WTC11 (cell line): ENCODE results near the gene TMEM154. TPM values are rescaled to one million over a fixed set of nuclear protein-coding genes. Genes with fewer than 3 reads are reported as not detected.

Experiments
- ATAC-seq: fragments of 200-7000 bp; cut with Tn5 transposase; 2 replicates; pipeline ENCODE4 v1.10.0; 2021; ENCODE audit warnings: mild to moderate bottlenecking, moderate library complexity
- CTCF ChIA-PET: fragments of 300-600 bp; sonication (Branson Sonifier 250); formaldehyde crosslinking; loops from one replicate; lab custom pipeline; 2021; ENCODE audit warnings: antibody characterized with exemption; lab: Charles Lee
- POLR2A ChIA-PET: fragments of 350-600 bp; sonication (Branson Sonifier 250); formaldehyde crosslinking; loops from one replicate; lab custom pipeline; 2021; ENCODE audit warnings: antibody characterized with exemption; lab: Charles Lee
- DNase-seq: peaks from one replicate; pipeline ENCODE4 v3.0.0; 2021; ENCODE audit warnings: low spot score
- H3K27ac Mint-ChIP-seq: 2 replicates; pipeline ENCODE4 v1.8.0; 2021; ENCODE audit warnings: mixed read lengths
- H3K27me3 Mint-ChIP-seq: 2 replicates; pipeline ENCODE4 v1.8.0; 2021; ENCODE audit warnings: low read depth, mild to moderate bottlenecking, moderate library complexity, mixed read lengths
- H3K36me3 Mint-ChIP-seq: 2 replicates; pipeline ENCODE4 v1.8.0; 2021; ENCODE audit warnings: mixed read lengths
- H3K4me1 Mint-ChIP-seq: 2 replicates; pipeline ENCODE4 v1.8.0; 2022; ENCODE audit warnings: mixed read lengths
- H3K4me3 Mint-ChIP-seq: 2 replicates; pipeline ENCODE4 v1.8.0; 2021; ENCODE audit warnings: mild to moderate bottlenecking, moderate library complexity, mixed read lengths
- H3K9me3 Mint-ChIP-seq: 2 replicates; pipeline ENCODE4 v1.8.0; 2021; ENCODE audit warnings: mixed read lengths
- CBFB ChIP-seq: sonication (generic); formaldehyde crosslinking; IDR thresholded peaks from 2 replicates; pipeline ENCODE4 v1.8.1; 2022; ENCODE audit warnings: mild to moderate bottlenecking, low read depth, missing genetic modification reagents
- CREM ChIP-seq: sonication (generic); formaldehyde crosslinking; IDR thresholded peaks from 2 replicates; pipeline ENCODE4 v1.8.1; 2022; ENCODE audit warnings: mild to moderate bottlenecking, missing genetic modification reagents, moderate library complexity
- ELF4 ChIP-seq: sonication (generic); formaldehyde crosslinking; IDR thresholded peaks from 2 replicates; pipeline ENCODE4 v1.8.1; 2022; ENCODE audit warnings: low read depth, mild to moderate bottlenecking, moderate library complexity, missing genetic modification reagents
- EMX1 ChIP-seq: fragments of 250-450 bp; sonication (Bioruptor Pico); IDR thresholded peaks from 2 replicates; pipeline ENCODE4 v1.8.0; 2021; ENCODE audit warnings: mild to moderate bottlenecking
- FOXP4 ChIP-seq: sonication (generic); formaldehyde crosslinking; IDR thresholded peaks from 2 replicates; pipeline ENCODE4 v1.8.0; 2022; ENCODE audit warnings: mild to moderate bottlenecking, missing genetic modification reagents
- HMGXB4 ChIP-seq: sonication (generic); formaldehyde crosslinking; IDR thresholded peaks from 2 replicates; pipeline ENCODE4 v1.8.1; 2023; ENCODE audit warnings: mild to moderate bottlenecking, moderate library complexity, missing genetic modification reagents
- JAZF1 ChIP-seq: fragments of 250-450 bp; sonication (Bioruptor Pico); IDR thresholded peaks from 2 replicates; pipeline ENCODE4 v1.9.0; 2021; ENCODE audit warnings: moderate library complexity, mild to moderate bottlenecking, inconsistent platforms
- NFATC4 ChIP-seq: fragments of 250-450 bp; sonication (Bioruptor Pico); IDR thresholded peaks from 2 replicates; pipeline ENCODE4 v1.9.0; 2021; ENCODE audit warnings: mild to moderate bottlenecking
- NR2C2 ChIP-seq: sonication (generic); formaldehyde crosslinking; IDR thresholded peaks from 2 replicates; pipeline ENCODE4 v1.8.0; 2022; ENCODE audit warnings: mild to moderate bottlenecking, missing genetic modification reagents
- NR3C1 ChIP-seq: sonication (generic); formaldehyde crosslinking; conservative IDR thresholded peaks from 2 replicates; pipeline ENCODE4 v1.8.1; 2023; ENCODE audit warnings: low read depth, mild to moderate bottlenecking, missing genetic modification reagents
- SMAD4 ChIP-seq: sonication (generic); formaldehyde crosslinking; IDR thresholded peaks from 2 replicates; pipeline ENCODE4 v1.8.0; 2022; ENCODE audit warnings: mild to moderate bottlenecking, missing genetic modification reagents
- TEAD1 ChIP-seq: sonication (generic); formaldehyde crosslinking; IDR thresholded peaks from 2 replicates; pipeline ENCODE4 v1.8.0; 2022; ENCODE audit warnings: mild to moderate bottlenecking, missing genetic modification reagents
- ZMAT4 ChIP-seq: fragments of 250-450 bp; sonication (Bioruptor Pico); IDR thresholded peaks from 2 replicates; pipeline ENCODE4 v1.9.0; 2021; ENCODE audit warnings: mild to moderate bottlenecking
- ZNF121 ChIP-seq: sonication (generic); formaldehyde crosslinking; IDR thresholded peaks from 2 replicates; pipeline ENCODE4 v1.8.0; 2023; ENCODE audit warnings: missing genetic modification reagents
- ZNF317 ChIP-seq: sonication (generic); formaldehyde crosslinking; IDR thresholded peaks from 2 replicates; pipeline ENCODE4 v1.8.1; 2023; ENCODE audit warnings: low read depth, mild to moderate bottlenecking, moderate library complexity, missing genetic modification reagents, borderline replicate concordance
- ZNF512 ChIP-seq: sonication (generic); formaldehyde crosslinking; IDR thresholded peaks from 2 replicates; pipeline ENCODE4 v1.8.1; 2022; ENCODE audit warnings: missing genetic modification reagents, borderline replicate concordance
- total RNA-seq: library from RNA; stranded (reverse); gene quantifications from 3 replicates; pipeline ENCODE4 v1.2.3, GENCODE V29; 2021
- TF ChIP-seq, protein P1 (sequence below): sonication (generic); formaldehyde crosslinking; IDR thresholded peaks from 2 replicates; pipeline ENCODE4 v1.8.1; 2023; ENCODE audit warnings: mild to moderate bottlenecking, missing genetic modification reagents

The TMEM154 gene
- total RNA-seq, 1 experiment from 2014 or later = 2.1 TPM

- Mint-ChIP-seq H3K27ac (no peak overlapping the region), H3K9me3 (no peaks in the 10 kb centered on the region), H3K4me1 (peaks cover 50% of the 10 kb centered on the region), H3K36me3 (no peaks in the 10 kb centered on the region), H3K27me3 (peaks cover 17% of the 10 kb centered on the region), H3K4me3 (peak overlapping the region; percentile 73)
- no peak for DNase-seq
- no peak for TF ChIP-seq NR3C1
- no peak for TF ChIP-seq ZNF121 (CRISPR knock-in tag)
- TF ChIP-seq ZNF512 (CRISPR knock-in tag) = no peak
- no peak for ATAC-seq
- ChIA-PET POLR2A (interaction anchor here (0.6 to 1.5 kb wide), 3 partner anchors 88 to 261 kb away, joined by 3 to 4 read pairs (median 3); partner anchors contain the start of gene ARFIP1), CTCF (interaction anchor here (0.6 to 2.7 kb wide), 6 partner anchors 10 to 178 kb away, joined by 3 to 11 read pairs (median 5); no protein-coding TSS in a partner anchor)
Measured at GRCh38 chr4:152678841-152679240, 956 bp downstream of the TMEM154 start.

DNA sequence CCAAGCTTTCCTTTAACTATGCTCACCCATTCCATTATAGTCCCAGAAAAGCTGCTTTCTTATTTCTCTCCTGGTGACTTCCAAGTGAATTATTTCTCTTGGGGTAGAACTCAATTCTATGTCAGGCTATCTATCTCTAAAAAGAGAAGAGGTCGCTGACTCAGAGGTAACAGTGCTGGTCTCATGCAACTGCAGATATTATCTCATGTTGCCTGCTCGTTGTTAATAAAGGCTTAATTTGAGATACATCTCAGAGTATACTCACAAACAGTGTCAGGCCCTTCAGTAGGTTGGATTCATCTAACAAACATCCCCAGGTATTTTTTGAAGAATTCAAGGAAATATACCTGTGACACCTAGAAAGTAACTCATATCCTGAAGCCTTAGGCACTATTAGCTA, 2.7 kb downstream of the TMEM154 start:
- DNase-seq = no peak
- H3K4me1 Mint-ChIP-seq = peaks cover 52% of the 10 kb centered on the region
- ChIA-PET CTCF (interaction anchor here (1.9 to 2.7 kb wide), 3 partner anchors 9 to 176 kb away, joined by 6 to 10 read pairs (median 9); no protein-coding TSS in a partner anchor), POLR2A (interaction anchor here (1.0 kb wide), 1 partner anchor 9 kb away, joined by 4 read pairs; no protein-coding TSS in a partner anchor)
- TF ChIP-seq CBFB (CRISPR knock-in tag) (no peak), CREM (CRISPR knock-in tag) (no peak), SMAD4 (CRISPR knock-in tag) (no peak), JAZF1 (CRISPR knock-in tag) (no peak), EMX1 (no peak), ZMAT4 (no peak), HMGXB4 (no peak), ELF4 (CRISPR knock-in tag) (no peak), FOXP4 (CRISPR knock-in tag) (no peak), TEAD1 (CRISPR knock-in tag) (no peak), NFATC4 (no peak), NR2C2 (CRISPR knock-in tag) (no peak), ZNF317 (CRISPR knock-in tag) (no peak), ZNF121 (CRISPR knock-in tag) (no peak)
- TF ChIP-seq, protein P1, sequence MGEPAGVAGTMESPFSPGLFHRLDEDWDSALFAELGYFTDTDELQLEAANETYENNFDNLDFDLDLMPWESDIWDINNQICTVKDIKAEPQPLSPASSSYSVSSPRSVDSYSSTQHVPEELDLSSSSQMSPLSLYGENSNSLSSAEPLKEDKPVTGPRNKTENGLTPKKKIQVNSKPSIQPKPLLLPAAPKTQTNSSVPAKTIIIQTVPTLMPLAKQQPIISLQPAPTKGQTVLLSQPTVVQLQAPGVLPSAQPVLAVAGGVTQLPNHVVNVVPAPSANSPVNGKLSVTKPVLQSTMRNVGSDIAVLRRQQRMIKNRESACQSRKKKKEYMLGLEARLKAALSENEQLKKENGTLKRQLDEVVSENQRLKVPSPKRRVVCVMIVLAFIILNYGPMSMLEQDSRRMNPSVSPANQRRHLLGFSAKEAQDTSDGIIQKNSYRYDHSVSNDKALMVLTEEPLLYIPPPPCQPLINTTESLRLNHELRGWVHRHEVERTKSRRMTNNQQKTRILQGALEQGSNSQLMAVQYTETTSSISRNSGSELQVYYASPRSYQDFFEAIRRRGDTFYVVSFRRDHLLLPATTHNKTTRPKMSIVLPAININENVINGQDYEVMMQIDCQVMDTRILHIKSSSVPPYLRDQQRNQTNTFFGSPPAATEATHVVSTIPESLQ (CRISPR knock-in tag) = no peak
- H3K4me3 Mint-ChIP-seq = no peak overlapping the region
- peaks cover 17% of the 10 kb centered on the region for H3K27me3 Mint-ChIP-seq
- H3K9me3 Mint-ChIP-seq = no peaks in the 10 kb centered on the region
- H3K36me3 Mint-ChIP-seq = no peaks in the 10 kb centered on the region
- ATAC-seq = no peak
- H3K27ac Mint-ChIP-seq = no peak overlapping the region
